NAMALWA (cell line): ENCODE measurements around the gene TLDC2.

ENCODE experiments used
- DNase-seq: peaks from one replicate; pipeline ENCODE4 v3.0.0-alpha.2; 2015; ENCODE audit warnings: low spot score

The TLDC2 gene

DNA sequence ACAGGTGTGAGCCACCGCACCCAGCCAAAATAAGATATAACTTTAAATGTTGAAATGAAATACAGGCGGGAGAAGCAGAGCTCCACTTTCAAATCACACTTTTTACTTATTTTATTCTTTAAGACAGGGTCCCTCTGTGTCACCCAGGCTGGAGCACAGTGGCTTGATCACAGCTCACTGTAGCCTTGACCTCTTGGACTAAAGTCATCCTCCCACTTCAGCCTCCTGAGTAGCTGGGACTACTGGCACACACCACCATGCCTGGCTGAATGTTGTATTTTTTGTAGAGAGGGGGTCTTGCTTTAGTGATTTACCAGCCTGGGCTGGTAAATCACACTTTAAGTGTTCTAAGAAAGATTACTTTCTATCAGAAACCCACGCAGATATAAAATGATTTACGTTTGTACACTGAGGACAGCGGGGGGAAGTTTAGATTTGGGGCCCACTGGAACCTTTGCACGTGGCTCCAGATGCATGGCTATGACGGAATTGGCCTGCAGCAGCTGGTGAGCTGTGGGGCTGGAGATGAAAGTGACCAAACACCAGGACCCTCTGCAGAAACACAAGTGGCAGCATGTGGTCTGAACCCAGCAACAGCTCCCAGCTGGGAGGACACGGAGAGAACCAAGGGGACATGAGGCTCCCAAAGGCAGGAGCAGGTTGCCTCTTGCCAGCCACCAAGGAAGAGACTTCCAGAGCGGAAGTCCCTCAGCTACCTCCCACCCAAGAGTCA is 26.4 kb upstream of the TLDC2 start:
- no peak for DNase-seq

GRCh38 chr20:36850759-36851158 is 25.2 kb upstream of the TLDC2 start:
- DNase-seq, result no peak

DNA sequence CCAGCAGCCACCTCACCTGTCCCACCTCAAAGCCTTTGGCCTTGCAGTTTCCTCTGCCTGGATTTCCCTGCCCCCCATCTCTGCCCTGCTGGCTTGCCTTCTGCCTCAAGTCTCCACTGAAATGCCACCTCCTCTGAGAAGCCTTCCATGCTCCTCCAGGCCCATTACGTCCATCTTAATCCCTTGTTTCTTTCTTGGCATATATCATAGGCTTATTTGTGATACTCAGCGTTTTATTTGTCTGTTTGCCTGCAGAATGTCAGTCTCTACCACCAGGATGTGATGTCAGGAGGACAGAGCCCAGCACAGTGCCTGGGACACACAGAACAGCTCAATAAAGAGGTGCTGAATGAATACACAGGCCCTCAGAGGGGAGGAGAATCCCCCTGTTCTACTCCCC is 24.4 kb upstream of the TLDC2 start:
- DNase-seq, result no peak

DNA sequence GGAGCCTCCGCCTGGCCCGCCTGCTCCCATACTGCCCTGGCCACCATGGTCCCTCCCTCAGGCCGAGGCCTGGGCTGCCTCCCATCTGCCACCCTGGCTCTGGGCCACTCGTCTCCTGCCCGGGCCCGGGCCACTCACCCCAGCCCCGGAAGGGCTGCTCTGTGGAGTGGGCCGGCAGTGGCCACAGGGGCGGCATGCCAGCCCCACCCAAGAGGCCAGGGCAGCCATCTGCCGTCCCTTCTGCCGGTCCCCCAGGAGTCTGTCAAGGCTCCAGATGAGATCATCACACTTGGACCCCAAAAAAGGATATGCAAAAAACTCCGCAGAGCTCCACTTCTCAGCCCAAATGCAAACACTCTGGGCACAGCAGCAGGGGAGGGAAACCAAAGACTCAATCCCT is 23.8 kb upstream of the TLDC2 start:
- no peak for DNase-seq

DNA sequence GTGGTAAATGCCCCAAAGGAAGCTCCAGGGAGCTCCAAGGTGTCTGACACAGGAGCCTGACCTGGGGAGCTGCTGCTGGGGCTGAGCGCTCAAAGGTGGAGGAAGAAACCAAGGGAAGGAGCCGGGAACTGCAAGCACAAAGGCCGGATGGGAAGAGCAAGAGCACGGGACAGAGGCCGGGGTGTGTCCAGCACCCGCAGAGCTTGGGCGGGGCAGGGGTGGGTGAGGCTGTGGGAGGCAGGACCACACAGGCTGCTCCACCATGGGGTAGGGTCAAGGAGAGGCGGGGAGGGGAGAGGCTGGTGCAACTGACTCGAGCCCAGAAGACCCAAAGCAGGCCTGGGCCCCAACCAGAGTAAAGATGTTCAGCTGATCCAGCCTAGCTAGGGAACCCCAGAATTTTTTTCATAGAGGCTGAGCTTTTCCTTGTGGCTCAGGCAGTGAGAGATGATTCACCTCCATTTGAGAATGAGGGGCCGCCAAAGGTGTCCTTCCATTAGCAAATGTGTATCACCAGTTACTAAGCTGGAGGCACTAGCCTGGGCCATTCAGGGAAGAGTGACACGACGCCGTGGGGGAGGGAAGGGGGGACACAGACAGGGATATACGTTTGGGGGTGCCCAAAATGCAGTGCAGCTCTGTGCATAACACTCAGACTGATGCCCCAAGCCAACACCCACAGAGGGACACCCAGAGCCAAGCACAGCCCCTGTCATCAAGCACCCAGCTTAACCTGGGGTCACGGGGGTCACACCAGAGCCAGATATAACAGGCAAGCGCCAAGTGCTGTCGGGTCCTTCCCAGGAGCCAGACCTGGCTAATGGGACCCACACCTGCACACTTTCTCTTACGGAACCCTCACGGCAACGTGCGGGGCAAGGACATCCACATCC is 21.3 kb upstream of the TLDC2 start:
- no peak for DNase-seq

- DNase-seq, result no peak
Measured at GRCh38 chr20:36855241-36855657, 20.7 kb upstream of the TLDC2 start.

DNA sequence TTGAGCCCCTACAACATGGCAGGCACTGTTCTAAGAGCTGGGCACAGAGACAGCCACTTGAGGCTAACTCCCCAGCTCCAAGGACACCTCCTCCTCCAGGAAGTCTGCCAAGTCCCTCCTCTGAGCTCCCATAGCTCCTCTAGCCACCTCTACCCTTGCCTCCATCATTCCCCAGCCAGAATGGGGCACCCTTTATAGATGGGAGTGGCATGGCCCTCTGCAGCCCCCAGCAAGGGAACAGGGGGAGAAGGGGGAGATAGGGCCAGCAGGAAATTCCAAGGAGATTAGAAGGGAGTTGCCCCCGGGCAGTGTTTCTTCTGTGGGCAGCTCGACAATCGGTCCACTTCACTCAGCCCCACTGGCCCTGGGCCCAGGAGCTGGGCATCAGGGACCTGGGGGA is 19.7 kb upstream of the TLDC2 start:
- DNase-seq, result no peak

- no peak for DNase-seq
Measured at GRCh38 chr20:36856691-36857635, 19.0 kb upstream of the TLDC2 start.

GRCh38 chr20:36859282-36859555 is 16.7 kb upstream of the TLDC2 start:
- DNase-seq, result no peak

GRCh38 chr20:36859700-36860330 is 16.1 kb upstream of the TLDC2 start:
- DNase-seq, result no peak

- DNase-seq, result no peak
Measured at GRCh38 chr20:36860339-36860738, 15.6 kb upstream of the TLDC2 start.

- DNase-seq, result no peak
Measured at GRCh38 chr20:36860811-36861624, 14.9 kb upstream of the TLDC2 start.

GRCh38 chr20:36861625-36861874 is 14.4 kb upstream of the TLDC2 start:
- DNase-seq, result no peak

- DNase-seq, result no peak
Measured at GRCh38 chr20:36861875-36862801, 13.8 kb upstream of the TLDC2 start.

DNA sequence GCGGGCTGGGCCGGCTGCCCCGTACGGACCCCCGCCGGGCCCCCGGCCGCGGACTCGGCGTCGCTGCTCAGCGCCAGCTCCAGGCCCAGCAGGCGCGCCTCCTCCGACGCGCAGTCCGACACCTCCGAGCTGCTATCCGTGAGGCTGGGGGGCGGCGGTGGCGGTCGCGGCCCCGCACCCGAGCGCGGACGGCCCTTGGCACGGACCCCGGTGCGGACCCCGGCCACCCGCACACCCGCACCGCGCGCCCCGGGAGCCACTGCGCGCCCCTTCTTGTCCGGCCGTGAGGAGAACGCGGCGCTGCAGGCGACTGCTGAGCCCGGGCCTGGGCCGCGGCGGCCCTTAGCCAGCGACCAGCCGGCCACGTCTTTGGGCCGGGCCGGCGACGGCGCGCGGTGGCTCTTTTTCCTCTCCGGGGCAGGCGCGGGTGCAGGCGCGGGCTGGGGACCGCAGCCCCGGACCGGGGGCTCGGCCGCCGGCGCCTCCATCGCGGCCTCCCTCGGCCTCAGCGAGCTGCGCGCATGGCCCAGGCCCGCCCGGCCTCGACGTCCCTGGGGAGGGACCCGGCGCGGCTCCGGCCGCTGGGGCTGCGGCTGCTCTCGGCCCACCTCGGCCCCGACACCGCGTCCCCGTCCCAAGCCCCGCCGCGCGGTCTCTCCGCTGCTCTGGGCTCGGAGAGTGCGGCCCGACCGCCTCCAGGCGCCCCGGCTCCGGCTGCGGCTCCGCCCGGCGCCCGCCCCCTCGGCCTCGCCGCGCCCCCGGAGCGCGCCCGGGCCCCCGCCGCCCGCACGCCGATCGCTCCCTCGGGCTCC is 12.9 kb upstream of the TLDC2 start:
- no peak for DNase-seq

- DNase-seq, result no peak
Measured at GRCh38 chr20:36865076-36865860, 10.7 kb upstream of the TLDC2 start.

- no peak for DNase-seq
Measured at GRCh38 chr20:36865861-36866149, 10.1 kb upstream of the TLDC2 start.

DNA sequence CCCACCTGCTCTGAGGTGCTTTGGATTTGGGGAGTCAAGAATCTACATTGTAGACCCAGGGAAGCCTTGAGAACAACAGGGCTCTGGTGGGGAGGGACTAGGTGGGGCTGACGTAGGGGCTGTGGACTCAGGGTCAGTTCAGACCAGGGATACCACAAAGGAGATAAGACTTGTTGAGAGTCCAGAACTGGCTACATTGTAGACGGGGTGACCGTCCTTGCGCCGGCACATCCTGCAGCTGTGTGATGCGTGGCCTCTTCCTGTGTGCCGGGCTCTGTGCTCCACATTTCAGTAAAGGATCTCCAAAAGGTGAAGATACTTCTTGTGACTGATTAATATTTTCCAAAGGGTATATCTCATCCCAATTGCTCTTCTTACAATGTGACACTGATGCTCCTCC is 9.8 kb upstream of the TLDC2 start:
- no peak for DNase-seq
